Stimulated activated CD8-positive, alpha-beta memory T cell treated with anti-CD3 and anti-CD28 coated beads, Interleukin-12 subunit alpha, Interleukin-12 subunit beta, amount 100 ng/mL, for 24 hours (primary cell): ENCODE data around the gene KLRF2.

Experiments used
- DNase-seq: peaks from one replicate; pipeline ENCODE4 v3.0.0-alpha.2; 2020; ENCODE audit errors: extremely low read depth

KLRF2 gene

DNA sequence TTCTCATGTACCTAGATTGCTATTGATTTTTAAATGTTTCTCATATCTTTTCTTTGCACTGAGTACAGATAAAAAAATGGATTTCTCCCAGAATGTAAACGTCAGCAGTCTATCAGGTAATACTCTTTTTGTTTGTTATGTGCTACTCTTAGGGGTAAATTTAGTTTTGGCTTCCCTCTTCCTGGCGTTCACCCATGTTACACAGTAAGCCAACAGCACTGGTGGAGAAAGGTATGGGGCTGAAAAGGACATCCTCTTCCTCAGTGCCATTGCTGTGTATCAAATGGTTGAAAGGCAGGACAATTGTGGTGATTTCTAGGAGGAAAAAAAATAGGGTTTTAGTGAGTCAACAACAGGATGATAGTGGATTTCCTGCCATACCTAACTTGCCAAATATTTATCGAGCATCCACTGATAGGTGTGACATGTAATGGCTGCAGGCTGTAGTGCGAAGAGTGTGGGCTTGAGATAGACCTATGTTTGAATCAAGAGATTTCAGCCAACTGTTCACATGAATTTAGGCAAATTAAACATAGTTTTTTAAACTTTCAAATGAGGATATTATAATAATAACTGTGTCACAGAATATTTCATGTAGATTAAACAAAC lies 7.5 kb downstream of the KLRF2 start:
- no peak for DNase-seq

DNA sequence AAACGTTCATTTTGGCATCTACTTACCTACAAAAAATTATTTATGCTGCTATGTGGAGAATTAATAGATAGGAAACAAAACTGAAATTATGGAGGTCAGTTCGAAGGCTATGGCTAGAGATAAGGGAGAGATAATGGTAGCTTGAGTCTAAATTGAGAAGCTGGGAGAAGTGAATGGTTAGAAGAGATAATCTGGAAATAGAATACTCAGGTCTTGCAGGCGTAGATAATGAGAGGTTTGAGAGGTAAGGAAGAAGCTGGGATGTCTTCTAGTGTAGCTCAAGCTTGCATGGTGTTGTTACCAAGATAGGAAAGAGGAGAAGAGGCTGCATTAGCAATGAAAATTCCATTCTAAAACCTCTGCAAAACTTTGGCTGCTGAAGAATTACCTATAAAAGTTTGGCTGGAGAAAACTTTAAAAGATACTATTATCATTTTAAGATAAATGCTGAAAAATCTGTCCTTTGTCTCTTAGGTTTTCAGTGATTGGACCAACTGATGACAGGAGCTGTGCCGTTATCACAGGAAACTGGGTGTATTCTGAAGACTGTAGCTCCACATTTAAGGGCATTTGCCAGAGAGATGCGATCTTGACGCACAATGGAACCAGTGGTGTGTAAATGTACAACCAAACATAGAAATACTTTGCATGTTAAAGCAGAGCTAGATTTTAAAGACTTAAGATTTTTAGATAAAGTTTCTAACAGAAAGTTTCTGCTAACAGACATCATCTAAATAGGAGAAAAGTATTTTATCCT lies 14.1 kb downstream of the KLRF2 start:
- DNase-seq = no peak

DNA sequence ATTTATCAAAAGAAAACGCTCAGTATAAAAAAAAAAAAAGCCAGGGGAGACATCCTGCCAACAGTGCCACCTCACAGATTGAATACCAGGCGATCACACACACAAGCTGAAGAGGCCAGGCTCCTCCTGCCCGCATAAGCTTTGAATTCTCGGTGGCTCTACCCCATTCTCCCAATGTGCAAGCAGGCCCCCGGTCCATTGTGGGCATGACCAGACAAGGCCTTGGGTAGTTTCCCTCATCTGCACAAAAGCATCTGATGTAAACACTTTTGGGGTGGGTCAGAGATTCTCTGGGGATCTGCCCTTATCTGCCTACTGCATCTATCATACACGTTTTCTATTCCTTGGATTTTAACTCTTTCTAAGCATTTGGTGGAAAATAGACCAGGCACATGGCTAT lies 16.2 kb downstream of the KLRF2 start:
- no peak for DNase-seq

DNA sequence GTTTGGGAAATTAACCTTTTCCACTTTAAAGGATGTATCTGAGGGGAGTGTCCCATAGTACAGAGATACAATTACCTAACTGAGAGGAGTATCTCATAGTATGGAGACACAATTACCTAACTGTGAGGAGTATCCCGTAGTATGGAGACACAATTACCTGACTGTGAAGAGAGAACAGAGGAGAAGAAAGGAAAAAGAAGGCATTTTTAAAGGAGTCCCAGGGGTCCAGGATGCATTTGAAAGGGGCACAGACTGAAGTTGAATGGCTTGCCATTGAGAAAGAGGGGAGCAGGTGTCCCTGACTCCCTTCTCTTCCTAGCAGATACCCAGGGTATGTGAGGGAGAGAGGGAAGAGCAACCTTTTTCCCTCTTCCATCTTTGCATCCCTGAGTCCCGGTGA lies 17.9 kb downstream of the KLRF2 start:
- DNase-seq = no peak

DNA sequence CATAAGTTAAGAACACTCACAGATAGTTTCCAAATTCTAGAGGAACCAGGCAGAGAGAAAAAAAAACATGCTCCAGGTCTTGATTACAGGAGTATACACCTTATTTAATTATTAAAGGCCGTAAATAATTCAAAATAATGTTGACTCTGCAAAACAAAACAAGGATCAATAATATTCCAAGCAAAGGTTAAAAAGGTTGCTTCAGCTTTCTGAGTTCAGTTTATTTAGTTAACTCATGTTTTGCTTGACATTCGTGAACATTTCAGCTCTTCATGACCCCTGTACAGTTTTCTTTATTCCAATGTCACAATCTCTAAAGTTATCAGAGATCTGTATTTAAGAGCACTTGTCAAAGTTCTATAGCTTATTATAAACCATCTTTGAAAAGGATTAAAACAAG lies 19.6 kb downstream of the KLRF2 start:
- no peak for DNase-seq

DNA sequence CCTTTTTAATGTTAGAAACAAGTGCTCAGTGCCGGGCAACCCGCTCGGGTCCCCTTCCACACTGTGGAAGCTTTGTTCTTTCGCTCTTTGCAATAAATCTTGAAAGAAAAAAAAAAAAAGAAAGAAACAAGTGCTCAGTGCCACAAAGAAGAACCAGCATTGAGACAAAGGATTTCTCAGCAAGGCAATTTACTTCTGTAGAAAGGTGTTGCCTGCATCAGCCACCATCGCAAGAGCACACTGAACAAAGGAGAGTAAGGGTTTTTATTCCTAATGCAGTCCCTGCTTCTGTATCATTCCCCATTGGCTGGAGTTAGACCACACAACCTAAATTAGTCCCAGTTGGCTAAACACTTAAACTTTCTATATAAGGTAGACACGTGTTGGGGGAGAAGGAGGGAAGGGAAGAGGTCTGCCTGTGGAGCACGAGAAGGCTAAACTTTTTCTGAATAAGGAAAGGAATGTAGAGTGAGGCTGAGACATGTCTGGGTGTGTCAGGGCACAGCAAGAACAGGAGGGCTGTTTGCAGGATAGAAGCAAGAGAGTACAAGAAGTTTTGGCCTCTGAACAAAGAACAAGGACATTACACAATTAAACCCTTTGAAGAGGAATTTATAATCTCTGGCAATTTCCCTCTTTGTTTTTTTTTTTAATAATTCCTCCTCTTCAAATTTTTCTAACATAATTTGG lies 21.4 kb downstream of the KLRF2 start:
- DNase-seq = no peak

DNA sequence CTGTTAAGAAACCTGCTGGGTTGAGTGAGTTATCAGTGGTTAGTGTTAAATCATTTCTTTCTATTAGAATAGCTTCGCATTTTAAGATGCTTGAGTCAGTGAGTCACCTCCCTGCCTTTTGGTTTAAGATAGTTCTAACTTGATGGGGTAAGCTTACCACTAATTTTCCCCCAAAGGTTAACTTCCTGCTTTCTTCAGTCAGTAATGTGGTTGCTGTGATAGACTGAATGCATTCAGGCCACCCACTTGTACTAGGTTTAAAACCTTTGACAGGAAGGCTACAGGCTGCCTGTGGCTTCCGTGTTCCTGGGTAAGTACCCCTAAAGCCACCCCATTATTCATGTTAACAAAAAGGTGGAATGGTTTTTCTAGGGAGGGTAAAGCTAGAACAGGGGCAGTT lies 25.6 kb downstream of the KLRF2 start:
- no peak for DNase-seq

DNA sequence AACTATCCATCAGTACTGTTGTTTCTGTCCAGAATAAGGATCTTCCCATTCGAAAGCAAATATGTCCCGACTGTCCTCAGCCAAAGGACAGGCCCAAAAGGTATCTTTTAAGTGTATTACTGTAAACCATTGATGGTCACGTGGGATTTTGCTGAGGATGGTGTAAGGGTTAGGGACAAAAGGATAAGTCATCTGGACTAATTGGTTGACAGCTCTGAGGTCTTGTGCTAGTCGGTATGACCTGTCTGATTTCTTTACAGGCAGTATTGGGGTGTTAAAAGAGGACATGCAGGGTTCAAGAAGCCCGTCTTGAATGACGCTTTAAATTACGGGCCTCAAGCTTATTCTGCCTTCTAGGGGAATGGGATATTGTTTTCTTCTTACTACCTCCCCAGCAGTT lies 26.5 kb downstream of the KLRF2 start:
- no peak for DNase-seq

DNA sequence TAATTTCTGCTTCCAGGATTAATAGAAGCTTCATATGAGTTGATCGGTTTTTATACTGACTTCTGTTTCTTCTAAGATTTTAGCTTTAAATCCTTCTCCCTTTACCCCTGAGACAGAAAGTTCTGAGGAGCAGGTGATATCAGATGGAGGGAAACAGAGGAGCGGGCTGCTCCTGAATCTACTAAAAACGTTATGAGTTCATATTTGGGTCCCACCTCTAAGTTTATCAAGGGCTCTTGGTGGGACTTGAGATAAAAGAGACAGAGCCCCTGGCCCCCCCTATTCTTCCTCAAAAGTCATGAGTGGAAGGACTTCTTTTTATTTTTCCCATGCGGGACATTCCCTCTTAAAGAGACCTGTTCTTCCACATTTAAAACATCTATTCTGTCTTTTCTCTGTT lies 27.1 kb downstream of the KLRF2 start:
- no peak for DNase-seq

DNA sequence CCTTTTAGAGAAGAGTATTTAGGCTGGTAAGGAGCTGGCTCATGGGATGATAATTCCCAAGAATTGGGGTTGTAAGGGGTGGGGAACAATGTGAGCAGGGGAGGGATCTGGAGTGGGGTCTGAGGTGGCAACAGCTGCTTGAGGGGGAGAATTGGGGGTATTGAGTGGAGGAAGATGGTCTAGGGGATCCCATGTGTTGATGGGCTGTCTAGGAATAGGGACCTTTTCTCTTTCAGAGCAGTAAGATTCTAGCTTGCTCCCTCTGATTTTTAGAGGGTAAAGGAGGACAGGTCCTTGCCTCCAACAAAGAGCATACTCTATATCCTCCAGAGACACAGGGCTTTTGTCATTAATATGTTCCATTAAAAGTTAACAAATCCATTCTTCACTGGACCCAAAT lies 28.4 kb downstream of the KLRF2 start:
- no peak for DNase-seq

DNA sequence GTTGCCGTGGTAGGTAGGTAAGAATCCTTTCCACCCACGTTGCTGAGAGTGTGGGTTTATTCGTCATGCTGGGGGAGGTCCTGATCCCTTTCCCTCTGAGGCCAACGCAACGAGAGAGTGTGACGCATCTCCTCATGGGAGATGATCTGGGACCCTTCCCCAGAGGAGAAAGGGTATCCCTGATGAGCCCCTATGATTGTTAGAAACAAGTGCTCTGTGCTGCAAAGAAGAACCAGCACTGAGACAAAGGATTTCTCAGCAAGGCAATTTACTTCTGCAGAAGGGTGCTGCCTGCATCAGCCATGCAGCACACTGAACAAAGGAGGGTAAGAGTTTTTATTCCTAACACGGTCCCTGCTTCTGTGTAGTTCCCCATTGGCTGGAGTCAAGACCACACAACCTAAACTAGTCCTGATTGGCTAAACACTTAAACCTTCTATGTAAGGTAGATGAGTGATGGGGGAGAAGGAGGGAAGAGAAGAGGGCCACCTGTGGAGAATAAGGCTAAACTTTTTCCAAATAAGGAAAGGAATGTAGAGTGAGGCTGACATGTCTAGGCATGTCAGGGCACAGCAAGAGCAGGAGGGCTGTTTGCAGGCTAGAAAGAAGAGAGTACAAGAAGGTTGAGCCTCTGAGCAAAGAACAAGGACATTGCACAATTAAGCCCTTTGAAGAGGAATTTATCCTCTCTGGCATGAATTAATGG lies 29.6 kb downstream of the KLRF2 start:
- no peak for DNase-seq

DNA sequence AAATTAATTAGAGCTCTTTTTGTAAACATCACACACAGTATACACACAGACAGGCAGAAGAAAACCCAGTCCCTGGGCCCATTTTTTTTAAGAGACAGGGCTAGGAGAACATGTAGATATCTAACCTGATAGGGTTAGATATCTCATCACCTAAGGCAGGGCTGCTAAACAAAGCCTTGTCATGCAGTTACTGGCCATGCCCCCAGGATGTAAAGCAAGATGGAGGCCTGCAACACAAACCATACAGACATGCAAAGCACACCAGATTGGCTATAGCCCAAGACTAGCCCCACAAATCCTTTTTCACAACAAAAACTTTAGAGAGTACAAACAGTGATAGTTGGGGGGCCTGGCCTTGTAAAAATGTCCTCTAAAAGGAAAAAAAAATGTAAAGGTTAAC lies 30.4 kb downstream of the KLRF2 start:
- no peak for DNase-seq

DNA sequence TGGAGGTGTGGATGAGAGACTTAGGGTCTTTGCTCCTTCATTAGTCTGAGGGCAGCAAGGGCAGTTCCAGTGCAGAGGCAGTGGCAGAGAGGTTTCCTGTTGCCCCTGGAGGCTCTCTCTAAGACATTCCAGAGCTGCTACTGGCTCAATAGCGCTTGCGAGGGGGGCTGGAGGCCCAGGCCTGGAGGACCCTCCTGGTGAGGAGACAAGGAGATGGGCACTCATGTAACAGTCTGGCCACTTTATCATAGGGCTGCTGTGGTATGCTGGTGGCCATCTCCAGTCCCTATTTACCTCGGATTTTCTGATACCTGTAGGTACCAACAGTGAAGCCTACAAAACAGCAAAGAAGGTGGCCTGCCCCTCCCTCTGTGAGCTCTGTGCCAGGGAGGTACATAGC lies 38.2 kb downstream of the KLRF2 start:
- DNase-seq = no peak

DNA sequence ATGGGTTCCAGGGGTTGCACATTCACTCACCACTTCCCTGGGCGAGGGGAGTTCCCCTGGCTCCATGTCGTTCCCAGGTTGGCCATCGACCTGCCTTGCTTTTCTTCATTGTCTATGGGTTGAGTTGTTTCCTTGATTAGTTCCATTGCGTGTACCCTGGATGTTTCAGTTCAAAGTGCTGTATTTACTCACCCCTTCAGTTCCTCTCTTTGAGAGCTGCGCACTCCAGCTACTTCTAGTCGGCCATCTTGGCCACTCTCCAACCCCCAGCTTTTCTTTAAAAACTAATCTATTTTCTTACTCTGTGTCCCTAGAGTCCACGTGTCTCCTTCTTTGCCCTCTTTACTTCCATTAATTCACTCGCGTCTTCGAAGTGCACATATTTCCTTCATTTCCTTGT lies 39.2 kb downstream of the KLRF2 start:
- no peak for DNase-seq

DNA sequence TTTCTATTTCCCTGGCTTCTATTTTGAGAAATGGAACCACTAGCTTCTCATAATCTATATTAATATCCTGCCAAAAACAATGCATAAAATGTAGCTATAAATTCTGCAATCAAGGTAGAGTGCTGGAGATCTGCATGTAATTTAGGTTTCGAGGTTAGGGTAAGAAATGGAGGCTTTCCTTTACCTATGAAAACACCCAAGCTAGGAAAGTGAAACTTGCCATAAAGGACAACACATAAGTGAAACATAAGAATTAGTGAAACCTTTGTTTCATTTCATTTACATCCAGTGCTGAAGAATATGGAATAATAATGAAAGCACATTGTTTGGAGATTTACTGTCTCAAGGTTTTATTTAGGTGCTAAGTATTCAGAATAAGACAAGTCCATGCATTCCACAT lies 41.1 kb downstream of the KLRF2 start:
- no peak for DNase-seq

DNA sequence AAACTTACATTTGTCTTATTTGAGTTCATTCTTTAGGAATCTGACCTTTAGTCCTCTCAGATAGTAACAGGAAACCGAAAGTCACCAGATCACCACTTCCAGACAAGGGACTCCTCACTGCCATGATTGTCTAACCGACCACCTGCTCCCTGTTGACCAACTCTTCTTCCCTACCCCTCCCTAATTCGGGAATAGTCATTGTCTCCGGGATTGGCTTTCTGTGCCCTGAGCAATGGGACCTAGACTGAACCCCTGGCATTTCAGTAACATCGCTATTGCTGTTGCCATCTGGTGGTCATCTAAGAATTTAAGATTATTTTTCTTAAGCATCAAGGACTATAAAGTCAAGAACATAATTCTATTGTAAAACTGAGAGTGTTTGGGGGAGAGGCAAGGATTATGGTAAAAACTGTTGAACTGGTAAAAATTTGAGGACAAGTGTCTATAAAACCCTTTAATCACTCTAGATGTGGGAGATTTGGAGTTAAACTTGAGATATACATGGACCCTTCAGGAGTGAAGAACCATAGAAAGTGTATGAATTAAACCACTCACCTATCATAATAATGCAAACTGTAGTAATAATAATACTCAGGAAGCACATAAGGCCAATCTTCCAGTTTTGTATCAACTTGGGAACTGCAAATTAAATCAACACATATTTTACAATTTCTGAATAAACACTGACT lies 44.6 kb downstream of the KLRF2 start:
- no peak for DNase-seq

DNA sequence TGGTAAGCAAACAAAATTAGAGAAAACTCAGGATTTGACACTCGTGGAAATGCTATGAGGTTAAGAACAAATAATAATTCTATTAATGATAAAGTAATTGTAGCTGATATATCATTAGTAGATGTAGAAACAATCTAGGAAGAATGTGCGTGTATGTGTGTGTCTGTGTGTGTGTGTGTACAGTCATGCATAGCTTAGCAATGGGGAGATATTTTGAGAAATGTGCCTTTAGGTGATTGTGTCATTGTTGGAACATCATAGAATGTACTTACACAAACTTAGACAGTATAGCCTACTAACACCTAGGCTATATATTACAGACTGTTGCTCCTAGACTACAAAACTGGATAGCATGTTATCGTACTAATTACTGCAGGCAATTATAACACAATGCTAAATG lies 45.6 kb downstream of the KLRF2 start:
- DNase-seq = no peak

DNA sequence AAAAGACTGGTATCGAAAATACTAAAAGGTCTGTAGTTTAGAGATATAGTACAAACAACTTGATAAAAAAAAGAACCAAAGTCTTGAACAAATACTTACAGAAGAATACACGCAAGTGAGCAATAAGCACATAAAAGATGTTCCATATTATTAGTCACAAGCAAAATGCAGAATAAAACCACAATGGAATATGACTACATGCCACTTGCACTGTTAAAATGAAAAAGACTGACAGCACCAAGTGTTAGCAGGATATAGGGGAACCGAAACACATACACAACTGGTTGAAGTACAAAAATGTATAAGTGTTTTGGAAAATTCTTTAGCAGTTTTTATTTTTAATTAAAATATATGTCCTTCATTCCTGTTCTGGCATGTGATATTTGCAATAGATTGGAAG lies 47.3 kb downstream of the KLRF2 start:
- no peak for DNase-seq

DNA sequence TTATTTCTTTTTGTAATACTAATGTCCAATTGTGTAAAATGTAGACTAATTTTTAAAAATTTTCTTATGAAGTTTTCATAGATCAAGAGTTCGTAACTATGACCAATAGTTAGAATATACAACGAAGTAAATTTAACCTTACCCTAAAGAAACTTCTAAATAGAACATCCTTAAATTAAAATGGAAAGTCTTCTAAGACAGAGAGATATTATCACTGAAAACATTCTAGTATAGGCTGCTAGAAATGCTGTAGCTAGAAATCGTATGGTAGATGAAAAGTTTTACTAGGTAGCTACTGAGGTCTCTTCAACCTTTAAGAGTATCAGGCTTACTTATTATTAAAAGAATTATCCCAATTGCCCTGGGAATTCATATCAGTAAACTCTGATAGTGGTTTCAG lies 50.0 kb downstream of the KLRF2 start:
- no peak for DNase-seq

DNA sequence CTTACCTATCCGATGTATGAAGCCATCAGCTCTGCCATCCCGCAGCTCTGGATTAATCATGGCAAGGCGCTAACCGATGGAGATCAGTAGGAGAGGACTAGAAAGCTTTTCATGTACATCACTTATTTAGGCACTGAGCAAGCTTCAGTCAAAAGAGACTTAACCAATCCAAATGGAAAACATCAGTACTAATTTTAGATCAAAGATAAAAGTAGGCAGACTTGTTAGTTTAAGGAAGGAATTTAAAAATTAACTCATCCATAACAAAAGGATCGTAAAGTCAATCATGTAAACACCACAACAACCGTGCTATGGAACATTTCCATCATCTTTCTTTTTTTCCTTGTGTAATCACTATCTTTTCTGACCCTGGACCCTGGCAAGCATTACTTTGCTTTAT lies 51.0 kb downstream of the KLRF2 start, which contains the start of gene CLEC2A:
Gene CLEC2A (minus strand): TSS at position 101 of the 400 bp plus-strand sequence. CDS start 41 bp downstream, at position 60.
- DNase-seq = no peak

DNA sequence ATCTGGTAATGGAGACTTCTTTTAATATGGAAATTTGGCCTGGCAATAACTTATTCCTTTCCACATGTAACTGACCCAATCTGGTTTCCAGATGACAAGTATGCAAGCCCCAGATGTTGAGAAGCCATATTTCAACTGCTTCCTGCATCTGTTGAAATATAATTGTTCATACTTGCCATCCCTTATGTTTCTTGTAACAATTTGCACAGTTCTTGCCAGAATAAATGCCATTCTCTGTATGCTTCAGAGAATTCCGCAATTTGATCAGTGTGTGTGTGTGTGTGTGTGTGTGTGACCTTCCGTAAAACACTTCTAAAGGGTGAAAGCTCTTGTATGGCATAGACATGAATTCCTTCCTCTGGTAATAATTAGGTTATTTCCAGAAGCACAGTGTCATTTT lies 52.7 kb downstream of the KLRF2 start:
- DNase-seq = no peak

DNA sequence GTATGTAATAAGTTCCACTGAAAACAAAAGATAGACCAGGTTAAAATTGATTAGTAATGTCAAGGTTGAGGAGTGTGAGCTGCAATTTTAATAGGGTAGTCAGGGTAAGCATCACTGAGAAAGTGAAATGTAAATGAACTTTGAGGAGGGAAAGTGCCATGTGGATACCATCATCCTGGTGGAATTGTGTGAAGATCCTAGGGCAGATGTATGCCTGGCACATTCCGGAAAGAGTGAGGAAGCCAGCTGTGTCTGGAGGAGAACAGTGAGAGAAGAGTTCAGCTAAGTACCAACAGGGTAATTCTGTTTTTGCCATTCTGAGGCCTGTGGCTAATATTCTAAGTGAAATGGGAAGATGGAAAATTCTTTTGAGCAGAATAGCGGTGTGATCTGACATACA lies 53.7 kb downstream of the KLRF2 start:
- no peak for DNase-seq
